ENCODE results near the gene KIF6.

- no peak for TF ChIP-seq CTCF (IDR thresholded peaks at IDR 0.05; ENCODE audit: insufficient read depth, low read length)
- TF ChIP-seq REST (IDR thresholded peaks at IDR 0.05; ENCODE audit: insufficient replicate concordance, low read depth): no peak
Measured at GRCh38 chr6:39301606-39302005, 423.6 kb downstream of the KIF6 start.
